Caco-2 (cell line): Measurements from ENCODE around the gene CPM. TPM values are rescaled to one million over a fixed set of nuclear protein-coding genes. Genes with fewer than 3 reads are reported as not detected.

ENCODE experiments used
- BruUV-seq: library from RNA; stranded (reverse); fragments of 400-500 nt; replicated peaks from 2 replicates; lab custom pipeline; 2021; lab: Mats Ljungman, UMichigan
- CTCF ChIA-PET: fragments of 300-600 bp; sonication (Branson Sonifier 250); formaldehyde crosslinking; loops from one replicate; lab custom pipeline; 2022; ENCODE audit warnings: antibody characterized with exemption; lab: Charles Lee
- POLR2A ChIA-PET: fragments of 300-600 bp; sonication (Branson Sonifier 250); formaldehyde crosslinking; loops from one replicate; lab custom pipeline; 2022; ENCODE audit warnings: antibody characterized with exemption; lab: Charles Lee
- DNase-seq, 2 experiments: peaks; one replicate each; pipeline versions ENCODE4 v3.0.0 to v3.0.0-alpha.2; 2020 to 2022
- H3K27me3 ChIP-seq: replicated peaks from 2 replicates; pipeline ENCODE4 v1.6.0; 2011; ENCODE audit warnings: low read length; ENCODE audit not compliant: control insufficient read depth, insufficient read depth
- H3K36me3 ChIP-seq: 2 replicates; pipeline ENCODE4 v1.5.1; 2011; ENCODE audit warnings: low read length; ENCODE audit not compliant: control insufficient read depth, insufficient read depth
- H3K4me1 ChIP-seq: fragments of 250-450 bp; sonication (Bioruptor Pico); 2 replicates; pipeline ENCODE4 v1.5.1; 2020; ENCODE audit warnings: mild to moderate bottlenecking
- H3K4me3 ChIP-seq: 2 replicates; pipeline ENCODE4 v1.5.1; 2011; ENCODE audit warnings: low read depth, mild to moderate bottlenecking, control low read depth, low read length
- H3K9me3 ChIP-seq: fragments of 250-450 bp; sonication (Bioruptor Pico); 2 replicates; pipeline ENCODE4 v1.5.1; 2020; ENCODE audit warnings: mild to moderate bottlenecking, moderate library complexity
- H3K27ac Mint-ChIP-seq: one replicate; pipeline ENCODE4 v1.8.0; 2022; ENCODE audit warnings: mixed read lengths; ENCODE audit not compliant: unreplicated experiment
- H3K27me3 Mint-ChIP-seq: one replicate; pipeline ENCODE4 v1.8.0; 2022; ENCODE audit warnings: mixed read lengths; ENCODE audit not compliant: insufficient read depth, unreplicated experiment
- H3K36me3 Mint-ChIP-seq: one replicate; pipeline ENCODE4 v1.8.0; 2022; ENCODE audit warnings: mild to moderate bottlenecking, mixed read lengths; ENCODE audit not compliant: insufficient read depth, unreplicated experiment
- H3K4me1 Mint-ChIP-seq: one replicate; pipeline ENCODE4 v1.8.0; 2022; ENCODE audit warnings: low read depth, mixed read lengths; ENCODE audit not compliant: unreplicated experiment
- H3K4me3 Mint-ChIP-seq: one replicate; pipeline ENCODE4 v1.8.0; 2022; ENCODE audit warnings: mild to moderate bottlenecking, moderate library complexity, mixed read lengths; ENCODE audit not compliant: unreplicated experiment
- H3K9me3 Mint-ChIP-seq: one replicate; pipeline ENCODE4 v1.8.0; 2022; ENCODE audit warnings: mixed read lengths; ENCODE audit not compliant: unreplicated experiment
- intact Hi-C: fragments of 100-400 bp; cut with micrococcal nuclease; formaldehyde crosslinking; loops from one replicate; pipeline ENCODE4 v1.10.0; 2022; ENCODE audit not compliant: unreplicated experiment
- total RNA-seq: library from RNA; stranded (reverse); gene quantifications from 2 replicates; pipeline ENCODE4 v1.2.3, GENCODE V29; 2022
- TF ChIP-seq, protein P1 (sequence below), 2 experiments: fragments of 200-600 bp in 1 of 2; IDR thresholded peaks; 1 replicate in 1 of 2; 2 replicates in 1 of 2; pipeline versions ENCODE4 v1.5.1 to v1.8.0; 2011 to 2022; ENCODE audit warnings: antibody characterized with exemption in 1 of 2, control low read depth in 1 of 2, inconsistent platforms in 1 of 2, low read depth in 1 of 2, low read length in 1 of 2, mild to moderate bottlenecking in 1 of 2, moderate library complexity in 1 of 2; ENCODE audit not compliant: insufficient read depth in 1 of 2, severe bottlenecking in 1 of 2, unreplicated experiment in 1 of 2

Gene CPM
- total RNA-seq, 1 experiment from 2014 or later: 8.2 TPM

DNA sequence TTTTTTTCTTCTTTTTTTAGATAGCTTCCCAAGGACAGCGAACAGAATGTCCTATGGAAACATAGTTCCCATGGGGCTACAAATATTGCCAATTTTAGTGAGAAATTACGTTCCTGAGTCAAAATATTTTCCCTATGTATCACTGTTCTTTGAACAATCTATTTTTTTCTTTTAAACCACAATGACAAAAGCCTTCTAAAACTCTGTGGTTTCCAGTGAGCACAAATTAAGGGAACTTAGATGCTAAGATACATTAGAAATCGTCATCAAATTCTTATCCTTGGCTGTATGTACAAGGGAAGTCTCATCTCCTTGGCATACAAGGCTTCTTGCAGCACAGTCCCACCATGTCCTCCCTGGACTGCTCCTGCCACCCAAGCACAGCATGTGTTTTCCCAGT, 17.9 kb downstream of the CPM start:
- intact Hi-C loops: no loop called here
- no peak overlapping the region for H3K4me3 Mint-ChIP-seq
- ChIA-PET CTCF (no interaction called here), POLR2A (no interaction called here)
- Histone ChIP-seq H3K27me3 (no peaks in the 10 kb centered on the region), H3K36me3 (no peaks in the 10 kb centered on the region), H3K9me3 (no peaks in the 10 kb centered on the region), H3K4me3 (no peak overlapping the region), H3K4me1 (no peaks in the 10 kb centered on the region)
- H3K4me1 Mint-ChIP-seq: no peaks in the 10 kb centered on the region
- no peak overlapping the region for H3K27ac Mint-ChIP-seq
- no peaks in the 10 kb centered on the region for H3K27me3 Mint-ChIP-seq
- no peaks in the 10 kb centered on the region for H3K36me3 Mint-ChIP-seq
- H3K9me3 Mint-ChIP-seq: no peaks in the 10 kb centered on the region
- TF ChIP-seq, protein P1, sequence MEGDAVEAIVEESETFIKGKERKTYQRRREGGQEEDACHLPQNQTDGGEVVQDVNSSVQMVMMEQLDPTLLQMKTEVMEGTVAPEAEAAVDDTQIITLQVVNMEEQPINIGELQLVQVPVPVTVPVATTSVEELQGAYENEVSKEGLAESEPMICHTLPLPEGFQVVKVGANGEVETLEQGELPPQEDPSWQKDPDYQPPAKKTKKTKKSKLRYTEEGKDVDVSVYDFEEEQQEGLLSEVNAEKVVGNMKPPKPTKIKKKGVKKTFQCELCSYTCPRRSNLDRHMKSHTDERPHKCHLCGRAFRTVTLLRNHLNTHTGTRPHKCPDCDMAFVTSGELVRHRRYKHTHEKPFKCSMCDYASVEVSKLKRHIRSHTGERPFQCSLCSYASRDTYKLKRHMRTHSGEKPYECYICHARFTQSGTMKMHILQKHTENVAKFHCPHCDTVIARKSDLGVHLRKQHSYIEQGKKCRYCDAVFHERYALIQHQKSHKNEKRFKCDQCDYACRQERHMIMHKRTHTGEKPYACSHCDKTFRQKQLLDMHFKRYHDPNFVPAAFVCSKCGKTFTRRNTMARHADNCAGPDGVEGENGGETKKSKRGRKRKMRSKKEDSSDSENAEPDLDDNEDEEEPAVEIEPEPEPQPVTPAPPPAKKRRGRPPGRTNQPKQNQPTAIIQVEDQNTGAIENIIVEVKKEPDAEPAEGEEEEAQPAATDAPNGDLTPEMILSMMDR (IDR thresholded peaks at IDR 0.05; ENCODE audit: insufficient read depth in 1 of 2, low read depth in 1 of 2, low read length in 1 of 2, severe bottlenecking in 1 of 2, unreplicated experiment in 1 of 2): no peak
- DNase-seq: no peak
- no TSS peak for BruUV-seq

DNA sequence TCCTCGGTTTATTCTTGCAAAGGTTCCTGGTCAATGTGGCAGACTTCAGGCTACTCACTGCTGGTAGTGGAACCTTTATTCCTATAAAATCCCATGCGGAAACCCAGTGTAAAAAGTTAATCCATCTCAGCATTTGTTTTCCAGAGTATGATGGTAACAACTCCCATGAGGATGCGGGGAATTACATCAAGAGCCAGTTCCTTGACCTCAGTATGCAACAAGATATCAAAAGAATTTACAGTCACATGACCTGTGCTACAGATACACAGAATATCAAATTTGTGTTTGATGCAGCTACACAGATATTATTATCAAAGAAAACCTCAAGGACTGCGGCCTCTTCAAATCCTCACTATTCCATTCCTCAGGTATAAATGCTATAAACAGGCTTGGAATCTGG, 19.3 kb downstream of the CPM start:
- no peak overlapping the region for H3K27ac Mint-ChIP-seq
- H3K9me3 Mint-ChIP-seq: no peaks in the 10 kb centered on the region
- no peaks in the 10 kb centered on the region for H3K4me1 ChIP-seq
- BruUV-seq: no TSS peak
- no peaks in the 10 kb centered on the region for H3K4me1 Mint-ChIP-seq
- no peak for DNase-seq
- H3K36me3 Mint-ChIP-seq: no peaks in the 10 kb centered on the region
- H3K9me3 ChIP-seq: no peaks in the 10 kb centered on the region
- CTCF ChIA-PET: no interaction called here
- no peaks in the 10 kb centered on the region for H3K27me3 ChIP-seq
- intact Hi-C loops: no loop called here
- TF ChIP-seq, protein P1 (IDR thresholded peaks at IDR 0.05; ENCODE audit: insufficient read depth in 1 of 2, low read depth in 1 of 2, low read length in 1 of 2, severe bottlenecking in 1 of 2, unreplicated experiment in 1 of 2): no peak
- H3K27me3 Mint-ChIP-seq: no peaks in the 10 kb centered on the region
- POLR2A ChIA-PET: no interaction called here
- H3K4me3 Mint-ChIP-seq: no peak overlapping the region
- H3K4me3 ChIP-seq: no peak overlapping the region
- H3K36me3 ChIP-seq: no peaks in the 10 kb centered on the region

DNA sequence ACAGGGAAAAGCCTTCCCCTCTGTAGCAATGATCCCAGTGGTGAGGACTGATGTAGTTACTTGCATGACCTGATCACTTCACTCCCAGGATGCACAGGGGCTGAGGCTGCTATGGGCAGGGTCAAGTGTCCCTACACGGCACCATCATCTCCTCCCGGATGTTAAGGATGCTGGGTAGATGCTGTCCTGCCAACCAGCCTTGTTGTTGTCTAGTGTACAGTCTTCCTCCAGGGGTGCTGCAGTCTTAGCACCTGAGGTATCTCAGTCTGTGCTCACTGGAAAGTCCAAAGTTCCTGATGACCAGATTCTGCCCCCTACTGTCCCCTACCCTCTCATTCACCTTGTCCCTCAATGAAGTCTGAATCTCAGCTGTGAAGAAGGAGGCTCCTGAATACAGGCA, 20.1 kb downstream of the CPM start:
- H3K9me3 Mint-ChIP-seq: no peaks in the 10 kb centered on the region
- no peaks in the 10 kb centered on the region for H3K27me3 ChIP-seq
- no peaks in the 10 kb centered on the region for H3K4me1 ChIP-seq
- H3K4me1 Mint-ChIP-seq: no peaks in the 10 kb centered on the region
- DNase-seq: no peak
- no peak overlapping the region for H3K27ac Mint-ChIP-seq
- TF ChIP-seq, protein P1 (IDR thresholded peaks at IDR 0.05; ENCODE audit: insufficient read depth in 1 of 2, low read depth in 1 of 2, low read length in 1 of 2, severe bottlenecking in 1 of 2, unreplicated experiment in 1 of 2): no peak
- no TSS peak for BruUV-seq
- no peak overlapping the region for H3K4me3 ChIP-seq
- H3K4me3 Mint-ChIP-seq: no peak overlapping the region
- intact Hi-C loops: no loop called here
- CTCF ChIA-PET: no interaction called here
- POLR2A ChIA-PET: no interaction called here
- no peaks in the 10 kb centered on the region for H3K36me3 ChIP-seq
- H3K36me3 Mint-ChIP-seq: no peaks in the 10 kb centered on the region
- no peaks in the 10 kb centered on the region for H3K9me3 ChIP-seq
- H3K27me3 Mint-ChIP-seq: no peaks in the 10 kb centered on the region
